HepG2 (cell line): ENCODE results near the gene KITLG. TPM values are rescaled to one million over a fixed set of nuclear protein-coding genes. Genes with fewer than 3 reads are reported as not detected.
A peak's percentile ranks its signal among the peaks of the same experiment; 100 is the strongest.

ENCODE experiments used
- ATAC-seq: fragments of 200-7000 bp; cut with Tn5 transposase; 3 replicates; pipeline ENCODE4 v1.9.1; 2020; ENCODE audit warnings: mild to moderate bottlenecking, moderate library complexity
- BruUV-seq: library from RNA; stranded (reverse); fragments of 400-500 nt; replicated peaks from 2 replicates; lab custom pipeline; 2021; lab: Mats Ljungman, UMichigan
- CTCF ChIA-PET: fragments of 300-600 bp; formaldehyde crosslinking; extraction: SDS; loops from one replicate; lab custom pipeline; 2021; ENCODE audit warnings: low total read pairs, inconsistent platforms, low intra/inter-chr PET ratio; lab: Yijun Ruan, JAX
- POLR2A ChIA-PET: fragments of 350-600 bp; sonication (Branson Sonifier 250); formaldehyde crosslinking; loops from one replicate; lab custom pipeline; 2020; ENCODE audit warnings: antibody characterized with exemption, inconsistent platforms; lab: Yijun Ruan, JAX
- DNase-seq: peaks from one replicate; pipeline ENCODE4 v3.0.0-alpha.2; 2015; ENCODE audit warnings: low spot score
- FAIRE-seq: peaks from 3 replicates; lab custom pipeline; 2011; peaks lifted over from hg19 to GRCh38; lab: Jason Lieb, UNC
- H2AFZ ChIP-seq: one replicate; pipeline ENCODE4 v1.6.1; 2011; ENCODE audit warnings: low read length, inconsistent platforms
- H3K27ac ChIP-seq: fragments of 300-600 bp; 3 replicates; pipeline ENCODE4 v1.8.0; 2011; ENCODE audit warnings: mixed run types, mild to moderate bottlenecking, mixed read lengths, low read length, inconsistent platforms; ENCODE audit not compliant: insufficient read depth; ENCODE audit errors: extremely low read length
- H3K27me3 ChIP-seq, 2 experiments: fragments of 200-600 bp in 1 of 2; 2 replicates in 1 of 2; 3 replicates in 1 of 2; pipeline versions ENCODE4 v1.6.0 to v1.8.0; 2011; ENCODE audit warnings: low read length in 2 of 2, mild to moderate bottlenecking in 2 of 2, moderate library complexity in 2 of 2, inconsistent platforms in 1 of 2; ENCODE audit not compliant: insufficient read depth in 2 of 2, control insufficient read depth in 1 of 2
- H3K36me3 ChIP-seq, 2 experiments: fragments of 200-600 bp in 1 of 2; replicated peaks in 1 of 2; 2 replicates in 1 of 2; 3 replicates in 1 of 2; pipeline versions ENCODE4 v1.5.1 to v1.8.0; 2011; ENCODE audit warnings: low read length in 2 of 2, inconsistent platforms in 1 of 2; ENCODE audit not compliant: insufficient read depth in 2 of 2, control insufficient read depth in 1 of 2
- H3K4me1 ChIP-seq: 2 replicates; pipeline ENCODE4 v1.5.1; 2012; ENCODE audit warnings: low read length, inconsistent platforms; ENCODE audit not compliant: insufficient read depth
- H3K4me2 ChIP-seq: 2 replicates; pipeline ENCODE4 v1.6.0; 2011; ENCODE audit warnings: low read depth, low read length, inconsistent platforms
- H3K4me3 ChIP-seq, 3 experiments: fragments of 200-600 bp in 1 of 3; sonication (generic), shearing (Covaris generic) in 1 of 3; replicated peaks in 1 of 3; 2 replicates each; pipeline ENCODE4 v1.5.1; 2011 to 2016; ENCODE audit warnings: low read length in 3 of 3, inconsistent platforms in 2 of 3, low read depth in 2 of 3, mild to moderate bottlenecking in 2 of 3, control low read depth in 1 of 3, mixed read lengths in 1 of 3; ENCODE audit not compliant: insufficient read depth in 1 of 3
- H3K79me2 ChIP-seq: one replicate; pipeline ENCODE4 v1.6.1; 2011; ENCODE audit warnings: low read length, inconsistent platforms; ENCODE audit not compliant: insufficient read depth
- H3K9ac ChIP-seq: 2 replicates; pipeline ENCODE4 v1.6.0; 2011; ENCODE audit warnings: mild to moderate bottlenecking, low read depth, low read length, inconsistent platforms; ENCODE audit not compliant: insufficient read depth
- H3K9me3 ChIP-seq: 2 replicates; pipeline ENCODE4 v1.5.1; 2012; ENCODE audit warnings: mild to moderate bottlenecking, low read length
- H4K20me1 ChIP-seq: 2 replicates; pipeline ENCODE4 v1.6.0; 2011; ENCODE audit warnings: inconsistent platforms, mild to moderate bottlenecking, low read length, moderate library complexity; ENCODE audit not compliant: insufficient read depth
- DPF2 ChIP-seq: sonication (generic); formaldehyde crosslinking; IDR thresholded peaks from 2 replicates; pipeline ENCODE4 v1.4.0; 2020; ENCODE audit warnings: mild to moderate bottlenecking, low read depth, missing genetic modification reagents, borderline replicate concordance
- MTERF4 ChIP-seq: sonication (generic); formaldehyde crosslinking; IDR thresholded peaks from 2 replicates; pipeline ENCODE4 v1.8.0; 2023; ENCODE audit warnings: mild to moderate bottlenecking, missing genetic modification reagents
- NFATC3 ChIP-seq: sonication (generic); formaldehyde crosslinking; IDR thresholded peaks from 2 replicates; pipeline ENCODE4 v1.5.1; 2020; ENCODE audit warnings: mild to moderate bottlenecking, missing genetic modification reagents
- NR2F2 ChIP-seq: IDR thresholded peaks from 2 replicates; pipeline ENCODE4 v1.6.1; 2012; ENCODE audit warnings: low read depth, inconsistent platforms, borderline replicate concordance
- PCBP2 ChIP-seq: fragments of 200-400 bp; formaldehyde crosslinking; optimal IDR thresholded peaks from 2 replicates; pipeline ENCODE3; 2018; ENCODE audit warnings: low read length, low read depth; ENCODE audit not compliant: poor library complexity, severe bottlenecking
- SOX13 ChIP-seq, 3 experiments: fragments of 450-650 bp in 1 of 3; sonication (generic) in 1 of 3; formaldehyde crosslinking in 1 of 3; IDR thresholded peaks in 2 of 3; conservative IDR thresholded peaks in 1 of 3; 2 replicates each; pipeline versions ENCODE4 v1.5.0 to v1.6.1; 2016 to 2020; ENCODE audit warnings: antibody characterized with exemption in 1 of 3, mild to moderate bottlenecking in 1 of 3, missing compliant biosample characterization in 1 of 3, missing genetic modification reagents in 1 of 3, moderate library complexity in 1 of 3
- TRAFD1 ChIP-seq: sonication (generic); formaldehyde crosslinking; IDR thresholded peaks from 2 replicates; pipeline ENCODE4 v1.5.1; 2020; ENCODE audit warnings: missing genetic modification reagents, mild to moderate bottlenecking, borderline replicate concordance
- ZNF326 ChIP-seq: sonication (generic); formaldehyde crosslinking; IDR thresholded peaks from 2 replicates; pipeline ENCODE4 v1.4.0; 2020; ENCODE audit warnings: missing genetic modification reagents, borderline replicate concordance
- ZNF362 ChIP-seq: sonication (generic); formaldehyde crosslinking; IDR thresholded peaks from 2 replicates; pipeline ENCODE4 v1.4.0; 2020; ENCODE audit warnings: missing genetic modification reagents, mild to moderate bottlenecking, borderline replicate concordance
- ZNF564 ChIP-seq: sonication (generic); formaldehyde crosslinking; IDR thresholded peaks from 2 replicates; pipeline ENCODE4 v1.8.1; 2023; ENCODE audit warnings: mild to moderate bottlenecking, missing genetic modification reagents
- ZNF639 ChIP-seq: conservative IDR thresholded peaks from 2 replicates; pipeline ENCODE4 v1.6.1; 2018; ENCODE audit warnings: missing genetic modification reagents
- ZNF800 ChIP-seq: sonication (generic); formaldehyde crosslinking; IDR thresholded peaks from 2 replicates; pipeline ENCODE4 v1.4.0; 2020; ENCODE audit warnings: missing genetic modification reagents
- WGBS: methylation state at CpG from one replicate; pipeline ENCODE4 v1.1.6; 2017; ENCODE audit warnings: low lambda C conversion rate; 5-methylcytosine and 5-hydroxymethylcytosine counted together
- in situ Hi-C: cut with HindIII; loops from 2 replicates; pipeline ENCODE4 v1.10.0; 2017; ENCODE audit warnings: low pct_unique_long_range_greater_than_20kb; ENCODE audit not compliant: extremely low pct_ligation_motif_present
- intact Hi-C: fragments of 100-400 bp; cut with micrococcal nuclease; formaldehyde crosslinking; loops from one replicate; pipeline ENCODE4 v1.10.0; 2022; ENCODE audit not compliant: unreplicated experiment
- polyA plus RNA-seq, 8 experiments: library from polyadenylated mRNA; depleted of rRNA in 3 of 8; stranded (reverse) in 7 of 8; unstranded in 1 of 8; fragments of >200 nt; fragmentation: Illumina TruSeq in 4 of 8; extraction: Trizol in 4 of 8; gene quantifications; 2 replicates each; pipeline versions ENCODE4 v1.2.1 to v1.2.3, GENCODE V29; 2011 to 2016; ENCODE audit warnings: low read depth in 4 of 8, missing spikeins in 1 of 8, mixed read lengths in 1 of 8; ENCODE audit not compliant: insufficient read depth in 1 of 8
- total RNA-seq, 5 experiments: library from RNA; depleted of rRNA; stranded (reverse); fragments of >200 nt; fragmentation: Illumina TruSeq; extraction: Trizol; gene quantifications; 2 replicates each; pipeline ENCODE4 v1.2.3, GENCODE V29; 2016; ENCODE audit warnings: low read depth in 1 of 5

The KITLG gene
- total and polyA plus RNA-seq, 2 of the 13 experiments (the other 11 are each of a cell fraction or from before 2014, with no cell fraction given) = 0.66 to 4.3 TPM

GRCh38 chr12:88556213-88556774, 24.0 kb downstream of the KITLG start (continued):
- no peak for TF ChIP-seq MTERF4 (CRISPR knock-in tag)

GRCh38 chr12:88553941-88554658, 26.2 kb downstream of the KITLG start:
- Histone ChIP-seq H3K9ac (no peak overlapping the region), H4K20me1 (no peaks in the 10 kb centered on the region), H3K79me2 (no peaks in the 10 kb centered on the region), H3K4me3 (no peak overlapping the region), H3K27me3 (no peaks in the 10 kb centered on the region), H3K9me3 (no peaks in the 10 kb centered on the region), H3K4me1 (peaks cover 34% of the 10 kb centered on the region), H3K27ac (peak overlapping the region; percentile 15), H3K4me2 (peak overlapping the region; percentile 56), H2AFZ (no peak overlapping the region), H3K36me3 (no peaks in the 10 kb centered on the region)
- no TSS peak for BruUV-seq
- 5% methylated on average over 3 of the region's 3 CpGs for WGBS
- FAIRE-seq (peak; percentile 77), DNase-seq (peak; percentile 62), ATAC-seq (peak; percentile 36; the same call in 1 of the 3 replicates)
- intact Hi-C loops = no loop called here
- in situ Hi-C loops = no loop called here
- ChIA-PET POLR2A (interaction anchor here (2.3 kb wide), 1 partner anchor 26 kb away, joined by 8 read pairs; the partner anchor contains the start of gene KITLG), CTCF (no interaction called here)
- TF ChIP-seq ZNF362 (no peak), ZNF639 (no peak), SOX13 (IDR thresholded peaks at IDR 0.05) (no peak), SOX13 (CRISPR knock-in tag; conservative IDR thresholded peaks at IDR 0.05 in 1 of 2, IDR thresholded peaks at IDR 0.05 in 1 of 2) (peak in 1 of 2 experiments; percentile 43; a peak in 1 of 4 replicates), ZNF326 (CRISPR knock-in tag) (no peak), ZNF564 (CRISPR knock-in tag) (no peak), NFATC3 (CRISPR knock-in tag) (no peak), TRAFD1 (CRISPR knock-in tag) (no peak), PCBP2 (no peak), NR2F2 (no peak), DPF2 (CRISPR knock-in tag) (no peak), ZNF800 (CRISPR knock-in tag) (no peak)
